ENCODE results near the gene NMNAT2. TPM values are rescaled to one million over a fixed set of nuclear protein-coding genes. Genes with fewer than 3 reads are reported as not detected.
A peak's percentile ranks its signal among the peaks of the same experiment; 100 is the strongest.

NMNAT2 gene
- total and polyA plus RNA-seq, 3 experiments from 2014 or later = not detected

GRCh38 chr1:183249941-183250452 is 168.2 kb downstream of the NMNAT2 start:
- Histone ChIP-seq H3K27me3 (ENCODE audit: insufficient read depth, low read length, poor library complexity, severe bottlenecking) (no peaks in the 10 kb centered on the region), H3K9me3 (ENCODE audit: low read length) (no peaks in the 10 kb centered on the region), H3K27ac (ENCODE audit: low read depth, low read length) (no peak overlapping the region), H3K4me1 (ENCODE audit: insufficient read depth, low read length) (no peaks in the 10 kb centered on the region), H3K36me3 (ENCODE audit: insufficient read depth, low read length) (no peaks in the 10 kb centered on the region), H3K4me3 (ENCODE audit: low read length) (no peak overlapping the region)
- H3K36me3 Mint-ChIP-seq = no peaks in the 10 kb centered on the region
- POLR2A ChIA-PET = no interaction called here
- H3K4me3 Mint-ChIP-seq = no peak overlapping the region
- peaks cover 0 to 2% (median 0%) of the 10 kb centered on the region in 5 donors for H3K9me3 Mint-ChIP-seq
- no peak for DNase-seq
- CTCF ChIA-PET = no interaction called here
- H3K4me1 Mint-ChIP-seq = no peaks in the 10 kb centered on the region
- peaks cover 8 to 36% of the 10 kb centered on the region in 2 donors for H3K27me3 Mint-ChIP-seq
- H3K27ac Mint-ChIP-seq = no peak overlapping the region

DNA sequence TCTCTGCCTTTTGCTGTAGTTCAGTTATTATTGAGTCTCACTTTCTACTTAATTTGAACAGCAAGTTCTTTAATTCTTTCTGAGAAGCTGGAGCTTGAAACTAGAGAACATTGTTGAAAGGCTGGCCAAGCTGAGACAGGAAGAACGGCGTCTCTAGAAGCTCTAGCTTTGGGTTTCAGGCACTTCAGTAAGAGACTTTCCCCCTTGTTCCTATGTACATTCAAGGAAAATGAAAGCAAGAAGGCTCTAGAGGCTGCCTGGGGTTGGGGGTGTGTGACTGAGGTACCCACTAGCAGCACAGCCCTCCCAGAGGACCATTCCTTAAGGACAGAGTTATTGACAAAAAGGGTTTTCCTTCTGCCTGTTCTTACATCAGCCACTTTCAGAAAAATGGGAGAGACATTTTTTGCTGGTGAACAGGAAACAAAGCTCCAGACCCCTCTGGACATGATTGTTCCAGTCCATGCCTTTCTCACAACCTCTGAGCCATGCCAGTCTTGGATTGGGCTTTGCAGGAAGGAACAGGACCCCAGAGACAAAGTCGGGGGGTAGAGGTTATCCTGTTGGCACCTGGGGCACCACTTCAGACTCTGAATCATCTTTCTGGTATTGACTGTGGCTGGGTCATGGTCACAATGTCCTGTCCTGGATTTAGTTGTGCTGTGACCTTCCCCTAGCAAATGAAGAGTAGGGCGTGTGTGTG is 169.0 kb downstream of the NMNAT2 start:
- Histone ChIP-seq H3K9me3 (ENCODE audit: low read length) (no peaks in the 10 kb centered on the region), H3K36me3 (ENCODE audit: insufficient read depth, low read length) (no peaks in the 10 kb centered on the region), H3K27me3 (ENCODE audit: insufficient read depth, low read length, poor library complexity, severe bottlenecking) (no peaks in the 10 kb centered on the region), H3K4me1 (ENCODE audit: insufficient read depth, low read length) (no peaks in the 10 kb centered on the region), H3K27ac (ENCODE audit: low read depth, low read length) (no peak overlapping the region), H3K4me3 (ENCODE audit: low read length) (no peak overlapping the region)
- Mint-ChIP-seq H3K27ac (no peak overlapping the region), H3K36me3 (no peaks in the 10 kb centered on the region), H3K27me3 (peaks cover 8 to 36% of the 10 kb centered on the region in 2 donors), H3K9me3 (peaks cover 0 to 2% (median 0%) of the 10 kb centered on the region in 5 donors), H3K4me1 (no peaks in the 10 kb centered on the region), H3K4me3 (no peak overlapping the region)
- DNase-seq = no peak
- POLR2A ChIA-PET = no interaction called here
- CTCF ChIA-PET = no interaction called here

GRCh38 chr1:183247931-183248330 is 170.2 kb downstream of the NMNAT2 start:
- H3K4me1 ChIP-seq (ENCODE audit: insufficient read depth, low read length) = no peaks in the 10 kb centered on the region
- H3K4me3 ChIP-seq (ENCODE audit: low read length) = no peak overlapping the region
- CTCF ChIA-PET = interaction anchor here (0.7 kb wide), 1 partner anchor 31 kb away, joined by 4 read pairs; no protein-coding TSS in a partner anchor
- Mint-ChIP-seq H3K27ac (no peak overlapping the region), H3K27me3 (peaks cover 8 to 44% of the 10 kb centered on the region in 2 donors), H3K4me1 (no peaks in the 10 kb centered on the region), H3K36me3 (no peaks in the 10 kb centered on the region), H3K9me3 (peaks cover 0 to 2% (median 0%) of the 10 kb centered on the region in 5 donors), H3K4me3 (no peak overlapping the region)
- no peaks in the 10 kb centered on the region for H3K9me3 ChIP-seq (ENCODE audit: low read length)
- POLR2A ChIA-PET = no interaction called here
- no peak overlapping the region for H3K27ac ChIP-seq (ENCODE audit: low read depth, low read length)
- no peak for DNase-seq
- no peaks in the 10 kb centered on the region for H3K27me3 ChIP-seq (ENCODE audit: insufficient read depth, low read length, poor library complexity, severe bottlenecking)
- no peaks in the 10 kb centered on the region for H3K36me3 ChIP-seq (ENCODE audit: insufficient read depth, low read length)

GRCh38 chr1:183247484-183247883 is 170.7 kb downstream of the NMNAT2 start:
- Histone ChIP-seq H3K36me3 (ENCODE audit: insufficient read depth, low read length) (no peaks in the 10 kb centered on the region), H3K4me3 (ENCODE audit: low read length) (no peak overlapping the region), H3K27me3 (ENCODE audit: insufficient read depth, low read length, poor library complexity, severe bottlenecking) (no peaks in the 10 kb centered on the region), H3K4me1 (ENCODE audit: insufficient read depth, low read length) (no peaks in the 10 kb centered on the region), H3K9me3 (ENCODE audit: low read length) (no peaks in the 10 kb centered on the region), H3K27ac (ENCODE audit: low read depth, low read length) (no peak overlapping the region)
- Mint-ChIP-seq H3K27me3 (peaks cover 8 to 45% of the 10 kb centered on the region in 2 donors), H3K4me1 (no peaks in the 10 kb centered on the region), H3K4me3 (no peak overlapping the region), H3K9me3 (peaks cover 0 to 2% (median 0%) of the 10 kb centered on the region in 5 donors), H3K36me3 (no peaks in the 10 kb centered on the region), H3K27ac (no peak overlapping the region)
- ChIA-PET POLR2A (no interaction called here), CTCF (interaction anchor here (0.7 kb wide), 1 partner anchor 31 kb away, joined by 4 read pairs; no protein-coding TSS in a partner anchor)
- DNase-seq = no peak

DNA sequence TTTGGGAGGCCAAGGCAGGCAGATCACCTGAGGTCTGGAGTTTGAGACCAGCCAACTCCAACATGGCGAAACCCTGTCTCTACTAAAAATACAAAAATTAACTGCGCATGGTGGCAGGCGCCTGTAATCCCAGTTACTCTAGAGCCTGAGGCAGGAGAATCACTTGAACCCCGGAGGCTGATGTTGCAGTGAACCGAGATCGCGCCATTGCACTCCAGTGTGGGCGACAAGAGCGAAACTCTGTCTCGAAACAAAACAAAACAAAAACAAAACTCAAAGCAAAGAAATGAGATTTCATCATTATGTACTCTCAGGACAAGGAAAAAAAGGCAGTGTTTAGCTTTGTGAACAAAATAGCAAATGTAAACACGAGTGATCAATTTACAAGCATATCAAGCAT is 171.1 kb downstream of the NMNAT2 start:
- ChIA-PET CTCF (interaction anchor here (0.7 kb wide), 1 partner anchor 32 kb away, joined by 4 read pairs; no protein-coding TSS in a partner anchor), POLR2A (no interaction called here)
- Mint-ChIP-seq H3K9me3 (peaks cover 0 to 2% (median 0%) of the 10 kb centered on the region in 5 donors), H3K4me3 (no peak overlapping the region), H3K27ac (no peak overlapping the region), H3K27me3 (peaks cover 8 to 45% of the 10 kb centered on the region in 2 donors), H3K36me3 (no peaks in the 10 kb centered on the region), H3K4me1 (no peaks in the 10 kb centered on the region)
- Histone ChIP-seq H3K4me3 (ENCODE audit: low read length) (no peak overlapping the region), H3K27ac (ENCODE audit: low read depth, low read length) (no peak overlapping the region), H3K9me3 (ENCODE audit: low read length) (no peaks in the 10 kb centered on the region), H3K36me3 (ENCODE audit: insufficient read depth, low read length) (no peaks in the 10 kb centered on the region), H3K4me1 (ENCODE audit: insufficient read depth, low read length) (no peaks in the 10 kb centered on the region), H3K27me3 (ENCODE audit: insufficient read depth, low read length, poor library complexity, severe bottlenecking) (no peaks in the 10 kb centered on the region)
- no peak for DNase-seq

DNA sequence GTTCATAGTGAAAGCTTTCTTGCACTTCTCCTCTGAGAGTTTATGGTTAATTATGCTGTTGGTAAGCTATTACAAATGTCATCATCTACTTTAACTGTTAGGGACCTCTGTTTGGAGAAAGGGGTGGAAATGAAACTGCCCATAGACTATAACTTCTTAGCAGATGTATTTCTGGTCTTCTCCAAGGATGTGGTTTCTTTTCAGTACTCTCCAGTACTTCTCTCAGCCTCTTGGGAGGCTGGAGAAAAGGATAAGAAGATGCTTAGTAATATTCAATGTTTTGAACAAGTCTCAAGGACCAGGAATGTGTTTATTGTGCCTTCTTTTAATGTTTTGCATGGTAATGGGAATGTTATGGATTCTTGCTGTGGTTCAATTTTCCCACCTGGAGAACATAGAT is 171.7 kb downstream of the NMNAT2 start:
- Mint-ChIP-seq H3K27me3 (peaks cover 8 to 42% of the 10 kb centered on the region in 2 donors), H3K36me3 (no peaks in the 10 kb centered on the region), H3K9me3 (peaks cover 0 to 2% (median 0%) of the 10 kb centered on the region in 5 donors), H3K27ac (no peak overlapping the region), H3K4me1 (no peaks in the 10 kb centered on the region), H3K4me3 (no peak overlapping the region)
- no peak for DNase-seq
- Histone ChIP-seq H3K4me3 (ENCODE audit: low read length) (no peak overlapping the region), H3K4me1 (ENCODE audit: insufficient read depth, low read length) (no peaks in the 10 kb centered on the region), H3K27ac (ENCODE audit: low read depth, low read length) (no peak overlapping the region), H3K36me3 (ENCODE audit: insufficient read depth, low read length) (no peaks in the 10 kb centered on the region), H3K9me3 (ENCODE audit: low read length) (no peaks in the 10 kb centered on the region), H3K27me3 (ENCODE audit: insufficient read depth, low read length, poor library complexity, severe bottlenecking) (no peaks in the 10 kb centered on the region)
- ChIA-PET POLR2A (no interaction called here), CTCF (no interaction called here)

DNA sequence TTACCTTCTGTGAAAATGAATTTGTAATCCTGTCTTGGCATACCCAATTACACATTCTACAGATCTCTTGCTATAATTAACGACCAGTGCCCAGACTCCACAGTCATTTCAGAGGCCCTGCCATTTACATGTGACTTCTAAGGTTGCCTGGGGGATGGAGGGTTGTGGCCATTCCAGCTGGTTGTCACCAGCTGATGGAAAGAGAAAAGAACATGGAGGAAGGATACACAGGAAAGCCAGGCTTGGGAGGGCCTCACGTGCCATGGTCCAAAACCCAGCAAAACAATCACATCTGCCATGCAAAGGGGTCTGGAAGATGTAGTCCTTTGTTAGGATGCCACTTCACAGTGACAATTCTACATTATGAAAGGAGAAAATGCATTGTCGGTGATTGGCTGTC is 172.8 kb downstream of the NMNAT2 start:
- Mint-ChIP-seq H3K36me3 (no peaks in the 10 kb centered on the region), H3K27ac (no peak overlapping the region), H3K9me3 (peaks cover 0 to 2% (median 0%) of the 10 kb centered on the region in 5 donors), H3K27me3 (peaks cover 6 to 36% of the 10 kb centered on the region in 2 donors), H3K4me1 (no peaks in the 10 kb centered on the region), H3K4me3 (no peak overlapping the region)
- Histone ChIP-seq H3K36me3 (ENCODE audit: insufficient read depth, low read length) (no peaks in the 10 kb centered on the region), H3K4me1 (ENCODE audit: insufficient read depth, low read length) (no peaks in the 10 kb centered on the region), H3K27me3 (ENCODE audit: insufficient read depth, low read length, poor library complexity, severe bottlenecking) (no peaks in the 10 kb centered on the region), H3K9me3 (ENCODE audit: low read length) (no peaks in the 10 kb centered on the region), H3K27ac (ENCODE audit: low read depth, low read length) (no peak overlapping the region), H3K4me3 (ENCODE audit: low read length) (no peak overlapping the region)
- CTCF ChIA-PET = no interaction called here
- no peak for DNase-seq
- POLR2A ChIA-PET = interaction anchor here (0.7 kb wide), 1 partner anchor 12 kb away, joined by 5 read pairs; no protein-coding TSS in a partner anchor

GRCh38 chr1:183244466-183244865 is 173.7 kb downstream of the NMNAT2 start:
- H3K36me3 Mint-ChIP-seq = no peaks in the 10 kb centered on the region
- peaks cover 8 to 34% of the 10 kb centered on the region in 2 donors for H3K27me3 Mint-ChIP-seq
- H3K9me3 Mint-ChIP-seq = peaks cover 0 to 2% (median 0%) of the 10 kb centered on the region in 5 donors
- DNase-seq = no peak
- H3K4me1 Mint-ChIP-seq = no peaks in the 10 kb centered on the region
- H3K27ac Mint-ChIP-seq = peak overlapping the region in 1 of 8 donors; percentile 6
- Histone ChIP-seq H3K27me3 (ENCODE audit: insufficient read depth, low read length, poor library complexity, severe bottlenecking) (no peaks in the 10 kb centered on the region), H3K27ac (ENCODE audit: low read depth, low read length) (no peak overlapping the region), H3K4me3 (ENCODE audit: low read length) (no peak overlapping the region), H3K9me3 (ENCODE audit: low read length) (no peaks in the 10 kb centered on the region), H3K36me3 (ENCODE audit: insufficient read depth, low read length) (no peaks in the 10 kb centered on the region), H3K4me1 (ENCODE audit: insufficient read depth, low read length) (no peaks in the 10 kb centered on the region)
- H3K4me3 Mint-ChIP-seq = no peak overlapping the region
- ChIA-PET POLR2A (no interaction called here), CTCF (no interaction called here)

Data from CD8-positive, alpha-beta memory T cell (primary cell).